Measurements from ENCODE around the gene ATP11A. TPM values are rescaled to one million over a fixed set of nuclear protein-coding genes. Genes with fewer than 3 reads are reported as not detected.
A peak's percentile ranks its signal among the peaks of the same experiment; 100 is the strongest.

The ATP11A gene
- total RNA-seq, 1 experiment from 2014 or later = 65.3 TPM

- Mint-ChIP-seq H3K9me3 (peaks cover 18 to 21% of the 10 kb centered on the region in 2 experiments; a peak in 4 of 5 replicates), H3K36me3 (ENCODE audit: insufficient read depth in 1 of 3, low read depth in 3 of 3) (peaks cover 20 to 50% (median 34%) of the 10 kb centered on the region in 3 experiments)
- H4K20me1 ChIP-seq (ENCODE audit: control insufficient read depth, insufficient read depth, insufficient read length) = no peaks in the 10 kb centered on the region
These were observed 106.5 kb downstream of the ATP11A start for GRCh38 chr13:112796190-112796915.

More at GRCh38 chr13:112796190-112796915, 106.5 kb downstream of the ATP11A start:
- no peak overlapping the region for H3K4me2 ChIP-seq (ENCODE audit: insufficient read depth, insufficient read length, low read length)
- no peaks in the 10 kb centered on the region for H3K27me3 ChIP-seq (ENCODE audit: insufficient read depth, low read length)
- Mint-ChIP-seq H3K27me3 (ENCODE audit: low read depth) (no peaks in the 10 kb centered on the region), H3K4me1 (peaks cover 9 to 15% of the 10 kb centered on the region in 2 experiments), H3K4me3 (no peak overlapping the region), H3K27ac (peak overlapping the region in 1 of 3 experiments; percentile 58; a peak in 2 of 7 replicates)
- no peaks in the 10 kb centered on the region for H3K79me2 ChIP-seq (ENCODE audit: insufficient read depth, low read length)
- H2BK15ac ChIP-seq (ENCODE audit: low read depth, low read length) = no peak overlapping the region
- H2AK5ac ChIP-seq (ENCODE audit: insufficient read length, low read length) = no peak overlapping the region
- H3K56ac ChIP-seq (ENCODE audit: insufficient read length, low read depth, low read length) = no peak overlapping the region
- no peak for TF ChIP-seq CTCF (conservative IDR thresholded peaks at IDR 0.05)
- DNase-seq = no peak
- no peak overlapping the region for H3K4ac ChIP-seq (ENCODE audit: low read depth, low read length)
- H3K79me1 ChIP-seq (ENCODE audit: insufficient read depth, low read depth, low read length, poor library complexity, severe bottlenecking) = no peaks in the 10 kb centered on the region
- no peak overlapping the region for H2AFZ ChIP-seq (ENCODE audit: low read length)
- H4K5ac ChIP-seq (ENCODE audit: insufficient read length, low read depth, low read length) = no peak overlapping the region
- H3K23me2 ChIP-seq (ENCODE audit: insufficient read length, low read depth, low read length, poor library complexity, severe bottlenecking) = no peaks in the 10 kb centered on the region
- H3T11ph ChIP-seq (ENCODE audit: low read length) = no peak overlapping the region
- no peak overlapping the region for H2BK20ac ChIP-seq (ENCODE audit: low read depth, low read length, poor library complexity, severe bottlenecking)
- no peak overlapping the region for H3K23ac ChIP-seq (ENCODE audit: insufficient read length, low read depth, low read length)
- H2BK120ac ChIP-seq (ENCODE audit: low read depth, low read length, poor library complexity, severe bottlenecking) = no peak overlapping the region
- H3K27ac ChIP-seq (ENCODE audit: insufficient read length, low read depth, low read length) = no peak overlapping the region
- WGBS (ENCODE audit: extremely low coverage, insufficient read length, low lambda C conversion rate) = no CpG with 5 or more reads among the region's 9 CpGs
- H3K4me1 ChIP-seq (ENCODE audit: insufficient read depth, low read length) = no peaks in the 10 kb centered on the region
- no peak overlapping the region for H2BK12ac ChIP-seq (ENCODE audit: insufficient read length, low read depth, low read length)
- H4K8ac ChIP-seq (replicated peaks; ENCODE audit: insufficient read length, low read depth, low read length) = no peak overlapping the region
- no peak overlapping the region for H3K18ac ChIP-seq (ENCODE audit: insufficient read length, low read depth, low read length)
- no peak overlapping the region for H4K91ac ChIP-seq (ENCODE audit: insufficient read length, low read depth, low read length)
- no peaks in the 10 kb centered on the region for H3K9me3 ChIP-seq (ENCODE audit: control insufficient read depth, low read depth, low read length)
- H3K14ac ChIP-seq (ENCODE audit: insufficient read depth, low read length) = no peak overlapping the region
- no peak overlapping the region for H2BK5ac ChIP-seq (ENCODE audit: insufficient read length, low read length)
- no peak overlapping the region for H3K9ac ChIP-seq (ENCODE audit: extremely low read depth, insufficient read length, low read length)

Data from H9 (cell line).